GM10847 (cell line): ENCODE results near the gene INTS4.

Experiments used
- POLR2A ChIP-seq: IDR thresholded peaks from 2 replicates; pipeline ENCODE4 v1.6.1; 2011; ENCODE audit not compliant: insufficient read length; ENCODE audit errors: extremely low read depth

Gene INTS4

DNA sequence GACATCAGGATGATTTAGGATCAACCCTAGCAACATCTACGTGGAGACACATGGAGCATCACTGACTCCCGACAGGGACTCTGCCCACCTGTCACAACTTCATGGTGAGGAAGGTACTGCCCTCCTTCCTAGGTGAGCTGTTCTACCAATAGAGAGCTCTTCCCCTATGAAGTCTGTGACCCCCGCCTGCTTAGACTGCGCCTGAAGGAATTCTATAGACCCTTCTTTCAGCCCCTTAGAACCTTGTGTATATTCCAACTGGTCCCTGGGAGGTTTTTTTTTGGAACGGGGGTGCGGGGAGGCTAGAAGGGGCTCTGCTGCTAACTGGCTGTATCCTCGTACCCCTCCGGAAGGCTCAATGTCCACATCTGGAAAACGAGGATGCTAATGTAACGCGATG is 566 bp downstream of the INTS4 start:
- TF ChIP-seq POLR2A: no peak

DNA sequence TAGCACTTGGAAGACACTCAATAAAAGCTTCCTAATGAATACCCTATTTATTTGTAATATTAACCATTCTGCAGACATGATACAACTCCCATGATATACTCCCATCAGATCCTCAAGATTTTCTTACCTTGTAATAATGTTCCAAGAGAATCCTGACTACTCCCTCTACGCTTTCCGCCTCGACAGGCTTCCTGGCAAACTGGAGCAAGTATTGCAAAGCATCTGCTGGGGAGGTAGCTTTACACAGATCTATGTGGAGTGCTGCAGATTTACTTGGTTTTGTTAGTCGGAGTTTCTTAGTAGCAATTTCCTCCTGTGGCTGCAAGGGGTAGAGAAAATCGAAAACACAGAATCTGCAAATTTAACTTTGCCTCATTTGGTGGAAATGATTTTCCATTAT is 3.5 kb downstream of the INTS4 start:
- no peak for TF ChIP-seq POLR2A

DNA sequence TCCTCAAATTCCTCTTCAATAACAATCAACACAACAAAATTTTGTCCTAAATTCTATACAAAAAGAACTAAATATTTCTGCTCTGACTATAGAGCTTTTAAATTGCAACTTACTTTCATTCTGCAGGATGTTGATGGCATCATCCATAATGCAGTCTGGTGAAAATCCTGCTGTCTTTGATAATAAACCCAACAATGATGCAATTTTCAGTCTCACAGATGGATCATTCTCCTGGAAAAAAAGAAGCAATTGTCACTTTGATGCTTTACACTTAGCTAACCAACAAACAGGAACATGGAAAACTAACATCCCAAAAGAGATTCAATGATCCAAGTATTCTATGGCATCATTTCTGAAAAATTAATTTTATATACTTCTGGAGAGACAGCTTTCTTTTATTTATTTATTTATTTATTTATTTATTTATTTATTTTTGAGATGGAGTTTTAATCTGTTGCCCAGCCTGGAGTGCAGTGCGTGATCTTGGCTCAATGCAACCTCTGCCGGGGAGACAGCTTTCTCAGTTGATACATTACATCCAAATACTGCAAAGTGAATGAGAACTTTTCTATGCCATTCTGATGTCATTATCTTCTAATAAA is 13.0 kb downstream of the INTS4 start:
- TF ChIP-seq POLR2A: no peak

DNA sequence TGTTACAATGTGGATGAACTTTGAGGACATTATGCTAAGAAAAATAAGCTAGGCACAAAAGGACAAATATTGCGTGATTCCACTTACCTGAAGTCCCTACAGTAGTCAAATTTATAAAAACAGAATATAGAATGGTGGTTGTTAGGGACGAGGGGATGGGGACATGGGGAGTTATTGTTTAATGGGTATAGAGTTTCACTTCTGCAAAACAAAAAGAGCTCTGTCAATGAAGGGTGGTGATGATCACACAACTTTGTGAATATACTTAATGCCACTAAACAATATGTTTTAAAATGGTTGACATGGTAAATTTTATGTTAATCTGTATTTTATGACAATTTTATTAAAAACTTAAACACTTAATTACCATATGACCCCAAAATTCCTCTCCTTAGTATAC is 26.1 kb downstream of the INTS4 start:
- no peak for TF ChIP-seq POLR2A

DNA sequence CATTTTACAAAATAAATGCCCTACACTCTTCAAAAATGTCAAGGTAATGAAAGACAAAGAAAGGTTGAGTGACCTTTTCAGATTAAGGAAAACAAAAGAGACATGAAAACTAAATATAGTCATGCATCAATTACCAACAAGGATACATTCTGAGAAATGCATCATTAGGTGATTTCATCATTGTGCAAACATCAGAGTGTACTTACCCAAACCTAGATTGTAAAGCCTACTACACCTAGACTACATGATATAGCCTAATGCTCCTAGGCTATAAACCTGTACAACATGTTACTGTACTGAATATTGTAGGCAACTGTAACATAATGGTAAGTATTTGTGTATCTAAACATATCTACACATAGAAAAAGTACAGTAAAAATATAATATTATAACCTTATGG is 26.7 kb downstream of the INTS4 start:
- no peak for TF ChIP-seq POLR2A

DNA sequence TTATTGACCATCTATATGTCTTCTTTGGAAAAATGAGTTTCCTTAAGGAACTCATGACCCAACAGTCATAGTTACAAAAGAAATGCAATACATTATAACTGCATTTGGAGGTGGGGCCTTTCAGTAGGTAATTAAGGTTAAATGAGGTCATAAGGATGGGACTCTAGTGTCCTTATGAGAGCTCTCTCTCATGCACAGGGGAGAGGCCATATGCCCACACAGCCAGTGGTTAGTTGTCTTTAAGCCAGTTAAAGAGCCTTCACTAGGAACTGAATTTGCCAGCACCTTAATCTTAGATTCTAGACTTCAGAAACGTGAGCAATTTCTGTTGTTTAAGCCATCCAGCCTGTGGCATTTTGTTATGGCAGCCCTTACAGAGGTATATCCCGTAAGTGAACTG is 27.3 kb downstream of the INTS4 start:
- no peak for TF ChIP-seq POLR2A

DNA sequence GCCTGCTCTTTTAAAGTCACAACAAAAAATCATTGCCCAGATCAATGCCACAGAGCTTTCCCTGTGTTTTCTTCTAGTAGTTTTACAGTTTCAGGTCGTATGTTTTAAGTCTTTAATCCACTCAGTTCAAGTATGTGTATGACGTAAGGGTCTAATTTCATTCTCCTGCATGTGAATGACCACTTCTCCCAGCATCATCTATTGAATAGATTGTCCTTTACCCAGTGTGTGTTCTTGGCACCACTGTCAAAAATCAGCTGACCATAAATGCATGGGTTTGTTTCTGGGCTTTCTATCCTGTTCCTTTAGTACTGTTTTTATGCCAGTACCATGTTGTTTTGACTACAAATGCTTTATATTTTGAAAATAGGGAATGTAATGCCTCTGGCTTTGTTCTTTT is 28.1 kb downstream of the INTS4 start:
- no peak for TF ChIP-seq POLR2A

DNA sequence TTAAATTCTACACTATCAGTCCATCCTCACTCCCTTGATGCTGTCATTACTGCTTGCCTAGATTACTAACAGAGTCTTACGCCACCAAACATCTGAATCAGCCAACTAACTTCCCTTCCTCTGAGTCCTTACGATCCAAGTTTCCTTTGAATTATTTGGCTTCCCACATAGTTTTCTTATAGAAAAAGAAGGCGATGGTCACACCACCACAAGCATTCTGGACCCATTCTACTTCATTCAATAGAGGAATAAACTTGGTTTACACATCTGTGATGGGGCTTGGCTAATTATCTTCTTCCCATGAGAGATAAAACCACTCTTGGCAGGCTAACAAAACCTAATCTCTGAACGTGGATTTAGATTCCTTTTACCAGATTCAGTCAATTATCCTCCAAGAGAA is 35.0 kb downstream of the INTS4 start:
- no peak for TF ChIP-seq POLR2A

DNA sequence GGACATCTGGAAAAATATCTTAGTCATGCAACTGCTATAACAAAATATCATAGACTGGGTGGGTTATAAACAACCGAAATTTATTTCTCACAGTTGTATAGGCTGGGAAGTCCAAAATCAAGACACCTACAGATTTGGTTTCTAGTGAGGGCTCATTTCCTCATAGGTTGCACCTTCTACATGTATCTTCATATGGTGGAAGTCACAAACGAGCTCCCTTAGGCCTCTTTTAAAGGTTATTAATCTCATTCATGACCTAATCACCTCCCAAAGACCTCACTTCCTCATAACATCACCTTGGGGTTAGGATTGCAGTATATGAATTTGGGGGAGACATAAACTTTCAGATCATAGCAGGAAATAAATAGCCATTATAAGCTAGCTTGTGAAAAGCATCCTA is 85.2 kb downstream of the INTS4 start:
- TF ChIP-seq POLR2A: no peak

DNA sequence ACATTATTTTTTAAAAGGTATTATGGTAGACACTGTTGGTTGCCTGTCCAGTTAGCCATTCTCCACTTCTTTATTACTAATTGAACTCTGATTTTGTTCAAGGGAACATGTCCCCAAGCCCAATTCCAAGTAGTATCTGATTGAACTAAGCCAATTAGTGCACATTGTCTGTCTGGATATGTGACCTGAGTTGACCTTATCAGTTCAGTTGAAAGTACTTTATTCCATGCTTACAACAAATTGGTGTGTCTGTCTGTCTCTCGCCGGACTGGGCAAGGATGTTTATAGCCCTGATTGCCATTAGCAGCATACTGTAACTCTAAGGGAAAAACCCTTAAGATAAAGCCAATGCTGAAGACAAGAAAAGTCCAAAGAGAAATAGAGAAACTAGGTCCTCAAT is 85.6 kb downstream of the INTS4 start:
- TF ChIP-seq POLR2A: no peak

DNA sequence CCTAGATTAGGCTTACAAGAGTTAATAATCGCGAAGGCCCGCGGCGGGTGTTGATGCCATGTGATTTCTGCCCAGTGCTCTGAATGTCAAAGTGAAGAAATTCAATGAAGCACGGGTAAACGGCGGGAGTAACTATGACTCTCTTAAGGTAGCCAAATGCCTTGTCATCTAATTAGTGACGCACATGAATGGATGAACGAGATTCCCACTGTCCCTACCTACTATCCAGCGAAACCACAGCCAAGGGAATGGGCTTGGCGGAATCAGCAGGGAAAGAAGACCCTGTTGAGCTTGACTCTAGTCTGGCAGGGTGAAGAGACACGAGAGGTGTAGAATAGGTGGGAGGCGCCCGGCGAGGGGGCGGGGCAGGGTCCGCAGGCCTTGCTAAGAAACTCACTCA is 108.1 kb downstream of the INTS4 start:
- no peak for TF ChIP-seq POLR2A

DNA sequence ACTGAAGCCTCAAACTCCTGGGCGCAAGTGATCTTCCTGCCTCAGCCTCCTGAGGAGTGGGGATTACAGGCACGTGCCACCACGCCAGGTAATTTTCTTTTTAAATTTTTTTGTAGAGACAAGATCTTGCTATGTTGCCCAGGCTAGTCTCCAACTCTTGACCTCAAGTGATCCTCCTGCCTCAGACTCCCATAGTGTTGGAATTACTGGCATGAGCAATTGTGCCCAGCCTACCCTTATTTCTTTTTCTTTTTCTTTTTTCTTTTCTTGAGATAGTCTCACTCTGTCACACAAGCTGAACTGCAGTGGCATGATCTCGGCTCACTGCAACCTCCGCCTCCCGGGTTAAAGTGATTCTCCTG is 109.7 kb downstream of the INTS4 start:
- no peak for TF ChIP-seq POLR2A

DNA sequence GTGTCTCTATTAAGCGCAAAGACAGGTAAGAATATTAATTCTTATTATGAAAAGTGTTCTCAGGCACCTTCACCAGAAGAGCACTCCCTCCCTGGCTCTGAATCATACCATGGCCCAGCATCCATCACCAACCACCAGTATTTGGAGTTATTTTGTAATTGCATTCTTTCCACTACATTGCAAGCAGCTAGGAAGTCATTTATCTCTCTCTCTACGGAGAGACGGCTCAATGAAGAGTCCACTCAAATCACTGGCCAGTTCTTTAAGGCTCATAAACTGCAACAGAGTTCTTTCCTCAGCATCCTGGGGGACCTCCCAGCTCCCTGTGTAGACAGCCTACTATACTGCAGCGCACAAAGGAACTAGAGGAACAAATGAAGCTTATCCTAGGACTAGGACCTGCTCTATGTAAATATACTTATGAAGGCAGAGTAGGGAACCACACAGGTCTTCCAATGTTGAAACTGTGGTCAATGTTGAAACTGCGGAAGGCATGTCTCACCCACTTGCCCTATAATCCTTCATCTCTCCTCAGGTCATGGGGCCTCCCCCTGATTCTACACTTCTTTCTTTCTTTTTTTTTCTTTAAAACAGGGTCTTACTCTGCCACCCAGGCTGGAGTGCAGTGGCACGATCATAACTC is 110.2 kb downstream of the INTS4 start:
- TF ChIP-seq POLR2A: no peak

DNA sequence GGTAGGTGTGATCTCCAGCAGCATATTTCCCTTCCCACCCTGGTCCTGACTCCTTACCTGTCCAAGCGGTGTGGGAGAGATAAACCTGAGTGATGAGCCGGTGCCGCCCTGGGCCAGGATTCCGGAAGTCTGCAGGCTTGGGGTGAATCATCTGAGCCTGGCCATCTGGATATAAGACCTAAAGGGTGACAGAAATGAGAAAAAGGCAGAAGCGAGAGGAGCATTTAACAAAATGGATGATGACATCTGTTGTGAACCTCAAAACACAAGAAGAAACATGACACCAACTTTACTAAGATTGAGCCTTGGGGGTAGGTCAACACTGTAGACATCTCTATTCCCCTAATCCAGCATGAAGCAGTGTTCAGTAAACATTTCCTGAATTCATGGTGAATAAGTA is 110.7 kb downstream of the INTS4 start:
- TF ChIP-seq POLR2A: no peak

DNA sequence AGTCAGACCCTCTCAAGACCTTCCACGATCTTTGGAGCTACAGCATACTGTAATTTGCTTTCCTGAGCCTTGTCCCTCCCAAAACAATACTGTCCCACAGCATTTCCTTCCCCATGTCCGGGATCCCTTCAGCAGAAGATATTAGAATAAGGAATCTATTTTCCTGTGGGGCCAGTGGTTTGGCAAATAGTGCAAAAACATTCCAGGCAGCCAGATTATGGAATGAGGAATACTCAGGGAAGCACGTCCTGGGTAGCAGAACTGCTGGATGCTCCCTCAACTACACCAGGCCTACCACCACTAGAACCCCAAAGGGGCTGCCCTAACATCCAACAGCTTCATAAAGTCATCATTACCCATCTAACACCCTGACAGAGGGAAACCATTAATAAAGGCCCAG is 112.1 kb downstream of the INTS4 start:
- TF ChIP-seq POLR2A: no peak

DNA sequence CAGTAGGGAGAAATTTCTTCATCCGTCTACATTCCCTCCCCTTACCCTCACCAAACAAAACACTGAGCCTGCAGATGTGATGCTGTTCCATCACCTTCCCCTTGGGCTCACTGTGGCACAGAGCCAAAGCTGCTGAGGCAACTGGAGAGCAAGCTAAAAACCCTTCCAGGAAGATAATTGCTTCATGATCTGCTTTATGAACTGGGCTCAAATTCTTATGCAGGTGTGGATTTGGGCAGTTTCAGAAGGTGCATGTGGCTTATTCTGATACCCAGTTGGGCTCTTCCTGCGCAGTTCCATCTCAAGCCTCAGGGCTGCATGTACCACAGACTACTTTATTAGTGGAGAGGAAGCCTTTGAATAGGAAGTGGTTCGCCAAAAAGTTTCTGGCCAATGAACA is 115.2 kb downstream of the INTS4 start:
- no peak for TF ChIP-seq POLR2A

DNA sequence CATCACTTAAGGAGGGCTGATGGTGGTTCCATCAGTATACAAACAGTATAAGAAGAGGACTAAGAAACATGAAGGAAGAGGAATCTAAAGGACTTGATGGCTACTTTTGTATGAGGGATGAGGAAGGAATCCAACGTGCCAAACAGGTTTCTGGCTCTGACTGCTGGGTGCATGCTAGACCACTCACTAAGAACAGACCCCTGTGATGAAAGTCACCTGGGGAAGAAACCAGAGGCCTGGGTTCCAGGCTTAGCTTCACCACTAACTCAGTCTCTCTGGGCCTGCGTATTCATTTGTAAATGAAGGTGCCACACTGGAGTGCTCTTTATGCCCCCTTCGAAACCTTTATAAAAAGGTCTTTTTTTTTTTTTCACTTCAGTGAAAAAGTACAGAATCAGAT is 118.4 kb downstream of the INTS4 start:
- TF ChIP-seq POLR2A: no peak

DNA sequence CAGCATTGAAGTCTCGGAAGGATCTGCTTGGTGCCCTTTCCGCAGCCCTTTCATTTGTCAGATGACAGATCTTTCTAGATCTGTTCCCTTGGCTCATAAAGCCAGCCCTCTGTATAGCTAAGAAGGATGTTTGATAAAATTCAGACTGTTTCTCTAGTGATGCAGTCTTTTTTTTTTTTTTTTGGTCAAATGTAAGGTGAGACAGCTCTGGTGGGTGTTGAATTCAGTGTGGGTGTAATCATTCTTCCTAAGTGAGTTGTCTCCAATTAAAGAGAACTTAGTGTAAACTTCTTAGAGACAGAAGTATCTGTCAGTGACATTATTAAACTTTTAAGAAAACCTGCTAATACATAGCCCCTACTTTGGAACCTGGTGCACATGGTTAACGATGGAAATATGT is 120.3 kb downstream of the INTS4 start:
- TF ChIP-seq POLR2A: no peak

DNA sequence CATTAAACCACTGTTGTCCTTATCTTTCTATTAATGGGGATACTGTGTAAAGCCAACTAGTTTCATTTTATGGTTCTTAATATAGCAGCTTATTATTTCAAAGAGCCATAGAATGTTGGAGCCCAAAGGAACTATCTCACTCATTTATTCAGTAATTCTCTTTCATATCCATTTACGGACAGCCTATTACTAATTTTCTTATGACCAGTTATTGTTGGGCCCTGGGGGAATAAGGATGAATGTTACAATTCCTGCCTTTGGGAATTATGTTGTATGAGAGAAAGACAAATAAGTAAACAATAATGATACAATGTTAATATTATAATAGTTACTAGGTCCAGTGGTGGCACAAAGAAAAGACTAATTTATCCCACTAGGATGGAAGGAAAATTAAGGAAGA is 121.1 kb downstream of the INTS4 start:
- no peak for TF ChIP-seq POLR2A
